Peyer's patch (tissue), 4 donors: ENCODE measurements around the gene ELFN1.

Experiments
- POLR2A ChIP-seq, 2 donors: fragments of 450-650 bp; IDR thresholded peaks; one replicate each; pipeline ENCODE4 v1.5.1; 2017; ENCODE audit warnings: antibody characterized with exemption in 2 of 2, mild to moderate bottlenecking in 2 of 2, moderate library complexity in 2 of 2
- TF ChIP-seq, protein P1 (sequence below), 6 experiments: fragments of 450-650 bp in 4 of 6; fragments of 200-600 bp in 2 of 6; sonication (generic) in 1 of 6; IDR thresholded peaks; one replicate each; pipeline ENCODE4 v1.5.1; 2017 to 2019; ENCODE audit warnings: antibody characterized with exemption in 6 of 6, mild to moderate bottlenecking in 3 of 6, moderate library complexity in 1 of 6

DNA sequence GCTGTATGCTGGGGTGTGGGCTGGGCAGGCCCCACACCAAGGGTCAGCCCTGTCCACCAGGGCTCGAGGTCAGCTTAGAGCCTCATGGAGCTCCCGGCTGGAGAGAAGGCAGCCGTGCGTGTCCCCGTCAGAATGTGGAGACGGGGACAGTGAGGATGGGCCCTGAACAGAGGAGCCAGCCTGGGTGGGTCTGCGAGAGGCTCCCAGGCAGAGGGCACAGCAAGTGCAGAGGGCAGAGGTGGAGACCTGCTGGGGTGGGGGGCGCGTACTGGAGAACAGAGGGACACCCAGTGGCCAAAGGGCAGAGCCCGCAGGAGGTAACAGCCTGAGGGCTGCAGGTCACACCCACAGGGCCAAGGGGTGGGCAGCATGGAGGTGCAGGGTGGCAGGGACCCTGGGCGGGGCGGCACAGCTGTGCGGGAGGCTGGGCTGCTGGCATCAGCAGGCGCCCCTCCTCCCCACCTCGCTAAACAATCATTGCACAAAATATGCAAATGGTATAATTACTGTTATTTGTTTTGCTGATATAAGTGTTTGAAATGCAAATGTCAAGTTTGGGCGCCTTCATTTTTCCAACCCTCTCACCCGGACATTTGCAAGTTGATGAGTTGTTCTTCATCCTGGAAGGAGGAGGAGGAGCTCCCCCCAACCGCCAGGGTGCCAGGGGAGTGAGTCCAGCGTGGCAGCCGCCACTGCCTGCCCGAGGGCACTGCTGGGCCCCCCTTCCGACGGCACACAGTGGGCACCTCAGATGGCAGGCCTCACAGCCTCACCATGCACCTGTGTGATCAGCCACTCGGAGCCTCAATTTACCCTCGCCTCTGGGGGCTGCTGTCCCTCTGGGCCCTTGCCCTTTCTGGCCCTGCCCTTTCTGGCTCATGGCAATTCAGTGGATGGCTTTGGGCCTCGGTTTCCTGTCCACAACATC is 35.0 kb downstream of the ELFN1 start:
- TF ChIP-seq, protein P1, sequence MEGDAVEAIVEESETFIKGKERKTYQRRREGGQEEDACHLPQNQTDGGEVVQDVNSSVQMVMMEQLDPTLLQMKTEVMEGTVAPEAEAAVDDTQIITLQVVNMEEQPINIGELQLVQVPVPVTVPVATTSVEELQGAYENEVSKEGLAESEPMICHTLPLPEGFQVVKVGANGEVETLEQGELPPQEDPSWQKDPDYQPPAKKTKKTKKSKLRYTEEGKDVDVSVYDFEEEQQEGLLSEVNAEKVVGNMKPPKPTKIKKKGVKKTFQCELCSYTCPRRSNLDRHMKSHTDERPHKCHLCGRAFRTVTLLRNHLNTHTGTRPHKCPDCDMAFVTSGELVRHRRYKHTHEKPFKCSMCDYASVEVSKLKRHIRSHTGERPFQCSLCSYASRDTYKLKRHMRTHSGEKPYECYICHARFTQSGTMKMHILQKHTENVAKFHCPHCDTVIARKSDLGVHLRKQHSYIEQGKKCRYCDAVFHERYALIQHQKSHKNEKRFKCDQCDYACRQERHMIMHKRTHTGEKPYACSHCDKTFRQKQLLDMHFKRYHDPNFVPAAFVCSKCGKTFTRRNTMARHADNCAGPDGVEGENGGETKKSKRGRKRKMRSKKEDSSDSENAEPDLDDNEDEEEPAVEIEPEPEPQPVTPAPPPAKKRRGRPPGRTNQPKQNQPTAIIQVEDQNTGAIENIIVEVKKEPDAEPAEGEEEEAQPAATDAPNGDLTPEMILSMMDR (IDR thresholded peaks at IDR 0.05) = no peak
- TF ChIP-seq POLR2A (IDR thresholded peaks at IDR 0.05) = no peak
